Ovary (tissue), 9 donors: ENCODE data around the gene TBC1D12. TPM values are rescaled to one million over a fixed set of nuclear protein-coding genes. Genes with fewer than 3 reads are reported as not detected.

Source experiments
- DNase-seq, 5 donors: peaks; one replicate each; pipeline ENCODE4 v3.0.0-alpha.2; 2019 to 2020
- H3K27ac ChIP-seq, 2 donors: fragments of 200-600 bp; one replicate each; pipeline versions ENCODE4 v1.5.1 to v1.8.0; 2019 to 2022
- H3K27me3 ChIP-seq: fragments of 200-600 bp; one replicate; pipeline ENCODE4 v1.8.0; 2022
- H3K36me3 ChIP-seq: fragments of 200-600 bp; sonication (generic); one replicate; pipeline ENCODE4 v1.5.1; 2019
- H3K4me1 ChIP-seq: one replicate; pipeline ENCODE4 v1.8.1; 2013; ENCODE audit warnings: mild to moderate bottlenecking, moderate library complexity; ENCODE audit not compliant: insufficient read depth
- H3K4me3 ChIP-seq: fragments of 200-600 bp; sonication (generic); one replicate; pipeline ENCODE4 v1.5.1; 2017
- H3K9me3 ChIP-seq, 2 donors: fragments of 200-600 bp in 1 of 2; sonication (generic) in 1 of 2; one replicate each; pipeline versions ENCODE4 v1.5.1 to v1.8.1; 2013 to 2019; ENCODE audit warnings: mild to moderate bottlenecking in 1 of 2, moderate library complexity in 1 of 2
- CTCF ChIP-seq, 3 donors: fragments of 450-650 bp in 2 of 3; fragments of 200-600 bp in 1 of 3; IDR thresholded peaks; one replicate each; pipeline versions ENCODE4 v1.5.1 to v1.8.0; 2016 to 2022; ENCODE audit warnings: antibody characterized with exemption in 3 of 3, mild to moderate bottlenecking in 1 of 3
- EP300 ChIP-seq: sonication (generic); formaldehyde crosslinking; IDR thresholded peaks from one replicate; pipeline ENCODE4 v1.6.1; 2017; ENCODE audit warnings: antibody characterized with exemption
- POLR2A ChIP-seq: fragments of 450-650 bp; IDR thresholded peaks from one replicate; pipeline ENCODE4 v1.6.1; 2017; ENCODE audit warnings: antibody characterized with exemption, mild to moderate bottlenecking, moderate library complexity
- WGBS, 3 donors: extraction: QIAGEN DNeasy Blood & Tissue Kit in 1 of 3; methylation state at CpG; one replicate each; pipeline versions ENCODE4 v1.1.5 to v1.1.7; 2013 to 2017; 5-methylcytosine and 5-hydroxymethylcytosine counted together
- intact Hi-C, 4 donors: fragments of 100-400 bp; cut with DNase I; formaldehyde crosslinking; loops; one replicate each; pipeline versions ENCODE4 v1.11.0 to v1.15.1; 2022 to 2023
- polyA plus RNA-seq, 2 donors: library from polyadenylated mRNA; stranded (reverse); fragments of 200-250 nt in 1 of 2; fragments of 350-450 nt in 1 of 2; fragmentation: Illumina TruSeq in 1 of 2; extraction: RNeasy Lipid Tissue Mini Kit (QIAGEN cat#74804) in 1 of 2; gene quantifications; one replicate each; pipeline ENCODE4 v1.2.3, GENCODE V29; 2013 to 2014
- total RNA-seq, 7 donors: library from RNA; depleted of rRNA in 2 of 7; stranded (reverse); fragments of >200 nt in 2 of 7; fragmentation: NEBNext Ultra II Directional in 3 of 7; extraction: Animal tissue kit (Norgen Biotek cat#: 25700) in 3 of 7; gene quantifications; one replicate each; pipeline versions ENCODE4 v1.1.0 to v1.2.4, GENCODE V29; 2016 to 2023
- donor health status: DM: no; HTN: no; CAD: no; lungs with moderate emphysema.
- donor health status: DM: no; HTN: no; CAD: no.
- donor health status: Bipolar disorder and iron deficiency.
- donor health status: DM: yes; HTN: yes; CAD: no.
- donor health status: DM: no; HTN: no; CAD: no.
- donor health status: DM: yes; HTN: yes; CAD: no.

TBC1D12 gene
- total and polyA plus RNA-seq, 9 donors = 5.6 to 20.4 (median 10.2) TPM

GRCh38 chr10:94571081-94571480 lies 168.7 kb downstream of the TBC1D12 start:
- no peaks in the 10 kb centered on the region for H3K36me3 ChIP-seq
- no peaks in the 10 kb centered on the region for H3K4me1 ChIP-seq
- TF ChIP-seq CTCF (IDR thresholded peaks at IDR 0.05) (no peak), POLR2A (no peak), EP300 (no peak)
- no peaks in the 10 kb centered on the region for H3K9me3 ChIP-seq
- intact Hi-C loops = no loop called here
- H3K4me3 ChIP-seq = no peak overlapping the region
- H3K27me3 ChIP-seq = no peaks in the 10 kb centered on the region
- H3K27ac ChIP-seq = no peak overlapping the region
- no peak for DNase-seq

GRCh38 chr10:94571528-94571927 lies 169.2 kb downstream of the TBC1D12 start:
- WGBS, 3 donors = 88 to 91% (median 89%) methylated on average over 3 of the region's 3 CpGs
- no peak overlapping the region for H3K27ac ChIP-seq
- DNase-seq = no peak
- intact Hi-C loops = no loop called here
- H3K4me3 ChIP-seq = no peak overlapping the region
- TF ChIP-seq POLR2A (no peak), CTCF (IDR thresholded peaks at IDR 0.05) (no peak), EP300 (no peak)
- H3K4me1 ChIP-seq = no peaks in the 10 kb centered on the region
- H3K27me3 ChIP-seq = no peaks in the 10 kb centered on the region
- no peaks in the 10 kb centered on the region for H3K9me3 ChIP-seq
- no peaks in the 10 kb centered on the region for H3K36me3 ChIP-seq

GRCh38 chr10:94578790-94579189 lies 176.4 kb downstream of the TBC1D12 start:
- Histone ChIP-seq H3K27me3 (no peaks in the 10 kb centered on the region), H3K4me1 (no peaks in the 10 kb centered on the region), H3K27ac (no peak overlapping the region), H3K9me3 (no peaks in the 10 kb centered on the region), H3K36me3 (no peaks in the 10 kb centered on the region), H3K4me3 (no peak overlapping the region)
- no peak for TF ChIP-seq EP300
- no peak for TF ChIP-seq POLR2A
- TF ChIP-seq CTCF (IDR thresholded peaks at IDR 0.05) = no peak
- DNase-seq = no peak
- intact Hi-C loops = no loop called here
- WGBS, 3 donors = 89 to 94% (median 92%) methylated on average over 4 of the region's 4 CpGs

GRCh38 chr10:94583124-94583523 lies 180.8 kb downstream of the TBC1D12 start:
- Histone ChIP-seq H3K36me3 (no peaks in the 10 kb centered on the region), H3K27ac (no peak overlapping the region), H3K4me1 (no peaks in the 10 kb centered on the region), H3K9me3 (no peaks in the 10 kb centered on the region), H3K4me3 (no peak overlapping the region), H3K27me3 (no peaks in the 10 kb centered on the region)
- TF ChIP-seq EP300 = no peak
- TF ChIP-seq CTCF (IDR thresholded peaks at IDR 0.05) = no peak
- TF ChIP-seq POLR2A = no peak
- DNase-seq = no peak
- intact Hi-C loops = no loop called here

Other genes starting within 250 kb of the TBC1D12 start
- 10 to 100 TPM; 12.8 to 29.2 (median 17.3) TPM for gene NOC3L, start 39.6 kb upstream of the TBC1D12 start, total RNA-seq
- 10 to 100 TPM in 1 of 2 donors, 1 to 10 TPM in 1; 4.3 to 12.0 TPM for gene NOC3L, start 39.6 kb upstream of the TBC1D12 start, polyA plus RNA-seq
- gene HELLS, start 143.2 kb downstream of the TBC1D12 start, total RNA-seq = 10 to 100 TPM in 4 of 7 donors, 1 to 10 TPM in 3; 6.8 to 14.4 (median 11.4) TPM
- gene HELLS, start 143.2 kb downstream of the TBC1D12 start, polyA plus RNA-seq = 1 to 10 TPM; 1.8 to 3.1 TPM